HUES6 (cell line): Measurements from ENCODE around the gene KCNMA1.
A peak's percentile ranks its signal among the peaks of the same experiment; 100 is the strongest.

Experiments
- H3K27ac ChIP-seq: 2 replicates; pipeline ENCODE4 v1.7.0; 2013; ENCODE audit warnings: low read depth, mild to moderate bottlenecking, low read length, inconsistent platforms
- H3K27me3 ChIP-seq: 2 replicates; pipeline ENCODE4 v1.6.1; 2013; ENCODE audit warnings: low read length; ENCODE audit not compliant: control insufficient read depth, insufficient read depth
- H3K36me3 ChIP-seq: 2 replicates; pipeline ENCODE4 v1.6.1; 2013; ENCODE audit warnings: low read length; ENCODE audit not compliant: control insufficient read depth, insufficient read depth
- H3K4me1 ChIP-seq: 2 replicates; pipeline ENCODE4 v1.6.1; 2013; ENCODE audit warnings: low read length; ENCODE audit not compliant: control insufficient read depth, insufficient read depth
- H3K4me3 ChIP-seq: 2 replicates; pipeline ENCODE4 v1.5.1; 2013; ENCODE audit warnings: low read depth, low read length
- H3K9ac ChIP-seq: one replicate; pipeline ENCODE4 v1.6.1; 2013; ENCODE audit warnings: mild to moderate bottlenecking, low read length
- H3K9me3 ChIP-seq: 2 replicates; pipeline ENCODE4 v1.6.1; 2013; ENCODE audit warnings: low read depth, low read length; ENCODE audit not compliant: control insufficient read depth, insufficient read depth

The KCNMA1 gene

GRCh38 chr10:77641344-77641743, 3.7 kb upstream of the KCNMA1 start:
- no peak overlapping the region for H3K27ac ChIP-seq
- peaks cover 4% of the 10 kb centered on the region for H3K4me1 ChIP-seq
- H3K9ac ChIP-seq = no peak overlapping the region
- H3K27me3 ChIP-seq = peaks cover 50% of the 10 kb centered on the region
- peaks cover 15% of the 10 kb centered on the region for H3K9me3 ChIP-seq
- no peak overlapping the region for H3K4me3 ChIP-seq
- H3K36me3 ChIP-seq = no peaks in the 10 kb centered on the region

- Histone ChIP-seq H3K9ac (no peak overlapping the region), H3K27ac (no peak overlapping the region), H3K36me3 (no peaks in the 10 kb centered on the region), H3K4me3 (no peak overlapping the region), H3K4me1 (peaks cover 15% of the 10 kb centered on the region), H3K9me3 (peaks cover 11% of the 10 kb centered on the region), H3K27me3 (peaks cover 61% of the 10 kb centered on the region)
Measured at GRCh38 chr10:77640167-77640566, 2.6 kb upstream of the KCNMA1 start.

GRCh38 chr10:77639756-77640155, 2.1 kb upstream of the KCNMA1 start:
- Histone ChIP-seq H3K27ac (no peak overlapping the region), H3K4me3 (no peak overlapping the region), H3K9ac (no peak overlapping the region), H3K9me3 (peaks cover 7% of the 10 kb centered on the region), H3K36me3 (no peaks in the 10 kb centered on the region), H3K4me1 (peaks cover 19% of the 10 kb centered on the region), H3K27me3 (peaks cover 66% of the 10 kb centered on the region)

GRCh38 chr10:77638321-77639101, 903 bp upstream of the KCNMA1 start:
- no peak overlapping the region for H3K9ac ChIP-seq
- H3K9me3 ChIP-seq = no peaks in the 10 kb centered on the region
- peaks cover 19% of the 10 kb centered on the region for H3K4me1 ChIP-seq
- peaks cover 78% of the 10 kb centered on the region for H3K27me3 ChIP-seq
- peak overlapping the region; percentile 77 for H3K4me3 ChIP-seq
- no peaks in the 10 kb centered on the region for H3K36me3 ChIP-seq
- no peak overlapping the region for H3K27ac ChIP-seq

- Histone ChIP-seq H3K36me3 (no peaks in the 10 kb centered on the region), H3K4me1 (peaks cover 19% of the 10 kb centered on the region), H3K9me3 (no peaks in the 10 kb centered on the region), H3K27me3 (peaks cover 89% of the 10 kb centered on the region), H3K4me3 (peak overlapping the region; percentile 97), H3K27ac (no peak overlapping the region), H3K9ac (peak overlapping the region; percentile 44)
Measured at GRCh38 chr10:77636967-77637531, 559 bp downstream of the KCNMA1 start.

GRCh38 chr10:77636282-77636966, 1.2 kb downstream of the KCNMA1 start:
- Histone ChIP-seq H3K4me1 (peaks cover 23% of the 10 kb centered on the region), H3K27me3 (peaks cover 86% of the 10 kb centered on the region), H3K9ac (peak overlapping the region; percentile 44), H3K27ac (no peak overlapping the region), H3K9me3 (no peaks in the 10 kb centered on the region), H3K4me3 (peak overlapping the region; percentile 97), H3K36me3 (no peaks in the 10 kb centered on the region)

GRCh38 chr10:77635402-77636227, 2.0 kb downstream of the KCNMA1 start:
- peaks cover 25% of the 10 kb centered on the region for H3K4me1 ChIP-seq
- peaks cover 78% of the 10 kb centered on the region for H3K27me3 ChIP-seq
- no peak overlapping the region for H3K27ac ChIP-seq
- H3K4me3 ChIP-seq = peak overlapping the region; percentile 97
- H3K9ac ChIP-seq = no peak overlapping the region
- H3K36me3 ChIP-seq = no peaks in the 10 kb centered on the region
- no peaks in the 10 kb centered on the region for H3K9me3 ChIP-seq

- Histone ChIP-seq H3K4me1 (peaks cover 25% of the 10 kb centered on the region), H3K9me3 (no peaks in the 10 kb centered on the region), H3K27ac (no peak overlapping the region), H3K27me3 (peaks cover 71% of the 10 kb centered on the region), H3K9ac (no peak overlapping the region), H3K36me3 (no peaks in the 10 kb centered on the region), H3K4me3 (no peak overlapping the region)
Measured at GRCh38 chr10:77634939-77635338, 2.7 kb downstream of the KCNMA1 start.

GRCh38 chr10:77633376-77633775, 4.2 kb downstream of the KCNMA1 start:
- H3K4me3 ChIP-seq = no peak overlapping the region
- H3K27me3 ChIP-seq = peaks cover 56% of the 10 kb centered on the region
- H3K4me1 ChIP-seq = peaks cover 40% of the 10 kb centered on the region
- H3K27ac ChIP-seq = no peak overlapping the region
- no peaks in the 10 kb centered on the region for H3K36me3 ChIP-seq
- no peak overlapping the region for H3K9ac ChIP-seq
- no peaks in the 10 kb centered on the region for H3K9me3 ChIP-seq

- Histone ChIP-seq H3K9me3 (no peaks in the 10 kb centered on the region), H3K27me3 (peaks cover 39% of the 10 kb centered on the region), H3K27ac (no peak overlapping the region), H3K4me3 (no peak overlapping the region), H3K36me3 (no peaks in the 10 kb centered on the region), H3K9ac (no peak overlapping the region), H3K4me1 (peaks cover 36% of the 10 kb centered on the region)
Measured at GRCh38 chr10:77631241-77631640, 6.4 kb downstream of the KCNMA1 start.
